OCI-LY1 (cell line): ENCODE results near the gene ANKFY1.

Experiments
- H2AFZ ChIP-seq: fragments of 200-600 bp; sonication (generic), shearing (Covaris generic); 2 replicates; pipeline ENCODE4 v1.6.0; 2014; ENCODE audit warnings: antibody characterized with exemption, mild to moderate bottlenecking, low read length
- H3F3A ChIP-seq: fragments of 200-600 bp; sonication (generic), shearing (Covaris generic); 2 replicates; pipeline ENCODE4 v1.6.0; 2014; ENCODE audit warnings: mild to moderate bottlenecking, antibody characterized with exemption, low read length, moderate library complexity; ENCODE audit not compliant: insufficient read depth
- H3K27ac ChIP-seq: fragments of 200-600 bp; sonication (generic); 2 replicates; pipeline ENCODE4 v1.5.1; 2014; ENCODE audit warnings: low read length, mixed run types, mild to moderate bottlenecking, low read depth; ENCODE audit not compliant: poor library complexity, severe bottlenecking
- H3K27me3 ChIP-seq: fragments of 200-600 bp; sonication (generic); 2 replicates; pipeline ENCODE4 v1.6.0; 2014; ENCODE audit warnings: antibody characterized with exemption, mild to moderate bottlenecking, low read length, moderate library complexity; ENCODE audit not compliant: insufficient read depth
- H3K36me3 ChIP-seq: fragments of 200-600 bp; sonication (generic); 2 replicates; pipeline ENCODE4 v1.6.1; 2014; ENCODE audit warnings: mild to moderate bottlenecking, antibody characterized with exemption, low read length, moderate library complexity, mixed read lengths; ENCODE audit not compliant: insufficient read depth
- H3K4me1 ChIP-seq: fragments of 200-600 bp; sonication (generic); 2 replicates; pipeline ENCODE4 v1.5.1; 2014; ENCODE audit warnings: mild to moderate bottlenecking, low read length, moderate library complexity; ENCODE audit not compliant: insufficient read depth, severe bottlenecking
- H3K4me2 ChIP-seq: fragments of 200-600 bp; sonication (generic), shearing (Covaris generic); 2 replicates; pipeline ENCODE4 v1.6.1; 2014; ENCODE audit warnings: low read length
- H3K4me3 ChIP-seq: fragments of 200-600 bp; sonication (generic); 2 replicates; pipeline ENCODE4 v1.5.1; 2014; ENCODE audit warnings: low read length, low read depth, mild to moderate bottlenecking, mixed read lengths; ENCODE audit not compliant: poor library complexity, severe bottlenecking
- H3K79me2 ChIP-seq: fragments of 200-600 bp; shearing (Covaris generic); 2 replicates; pipeline ENCODE4 v1.6.1; 2016; ENCODE audit warnings: mixed run types, low read length, mixed read lengths; ENCODE audit not compliant: insufficient read depth
- H3K9ac ChIP-seq: fragments of 200-600 bp; sonication (generic), shearing (Covaris generic); 2 replicates; pipeline ENCODE4 v1.6.1; 2014; ENCODE audit warnings: mild to moderate bottlenecking, low read length, mixed read lengths
- H3K9me2 ChIP-seq: fragments of 200-600 bp; sonication (generic), shearing (Covaris generic); 2 replicates; pipeline ENCODE4 v1.6.1; 2014; ENCODE audit warnings: low read depth, mild to moderate bottlenecking, low read length, mixed read lengths
- H3K9me3 ChIP-seq: fragments of 200-600 bp; shearing (Covaris generic); 2 replicates; pipeline ENCODE4 v1.6.1; 2014; ENCODE audit warnings: low read length, mixed read lengths
- H4K20me1 ChIP-seq: fragments of 200-600 bp; sonication (generic), shearing (Covaris generic); 2 replicates; pipeline ENCODE4 v1.6.0; 2016; ENCODE audit warnings: mild to moderate bottlenecking, low read length; ENCODE audit not compliant: insufficient read depth
- CTCF ChIP-seq: fragments of 200-600 bp; sonication (generic), shearing (Covaris generic); IDR thresholded peaks from 2 replicates; pipeline ENCODE4 v1.5.1; 2017; ENCODE audit warnings: mild to moderate bottlenecking, antibody characterized with exemption, low read length, moderate library complexity, mixed read lengths
- EZH2 ChIP-seq: fragments of 200-600 bp; sonication (generic), shearing (Covaris generic); IDR thresholded peaks from 2 replicates; pipeline ENCODE4 v1.8.0; 2017; ENCODE audit warnings: borderline replicate concordance, mixed run types, mild to moderate bottlenecking, antibody characterized with exemption, low read length, moderate library complexity, mixed read lengths

ANKFY1 gene

GRCh38 chr17:4148611-4149308 lies 115.0 kb downstream of the ANKFY1 start:
- Histone ChIP-seq H3K27ac (no peak overlapping the region), H3K9ac (no peak overlapping the region), H4K20me1 (no peaks in the 10 kb centered on the region), H2AFZ (no peak overlapping the region), H3K4me1 (peaks cover 7% of the 10 kb centered on the region), H3K9me3 (no peaks in the 10 kb centered on the region), H3F3A (no peaks in the 10 kb centered on the region), H3K36me3 (no peaks in the 10 kb centered on the region), H3K4me3 (no peak overlapping the region), H3K9me2 (no peaks in the 10 kb centered on the region), H3K79me2 (no peaks in the 10 kb centered on the region), H3K4me2 (no peak overlapping the region), H3K27me3 (no peaks in the 10 kb centered on the region)
- TF ChIP-seq EZH2 (no peak), CTCF (no peak)

- H3K27ac ChIP-seq: no peak overlapping the region
- no peak for TF ChIP-seq EZH2
- TF ChIP-seq CTCF: no peak
Observed at GRCh38 chr17:4147751-4148310, 115.9 kb downstream of the ANKFY1 start.

GRCh38 chr17:4146641-4147040 lies 117.1 kb downstream of the ANKFY1 start:
- TF ChIP-seq EZH2 (no peak), CTCF (no peak)
- H2AFZ ChIP-seq: no peak overlapping the region
- no peaks in the 10 kb centered on the region for H3K27me3 ChIP-seq

More at GRCh38 chr17:4147751-4148310, 115.9 kb downstream of the ANKFY1 start:
- Histone ChIP-seq H4K20me1 (no peaks in the 10 kb centered on the region), H3K4me1 (peaks cover 7% of the 10 kb centered on the region), H3K4me3 (no peak overlapping the region), H2AFZ (no peak overlapping the region), H3K9me2 (no peaks in the 10 kb centered on the region), H3K79me2 (no peaks in the 10 kb centered on the region), H3K27me3 (no peaks in the 10 kb centered on the region), H3K4me2 (no peak overlapping the region), H3K9ac (no peak overlapping the region), H3F3A (no peaks in the 10 kb centered on the region), H3K9me3 (no peaks in the 10 kb centered on the region), H3K36me3 (no peaks in the 10 kb centered on the region)

More at GRCh38 chr17:4146641-4147040, 117.1 kb downstream of the ANKFY1 start:
- peaks cover 8% of the 10 kb centered on the region for H3K79me2 ChIP-seq
- no peak overlapping the region for H3K9ac ChIP-seq
- no peak overlapping the region for H3K27ac ChIP-seq
- no peaks in the 10 kb centered on the region for H3K9me3 ChIP-seq
- H3K36me3 ChIP-seq: no peaks in the 10 kb centered on the region
- no peak overlapping the region for H3K4me3 ChIP-seq
- H3F3A ChIP-seq: no peaks in the 10 kb centered on the region
- peaks cover 13% of the 10 kb centered on the region for H3K4me1 ChIP-seq
- H3K9me2 ChIP-seq: no peaks in the 10 kb centered on the region
- no peaks in the 10 kb centered on the region for H4K20me1 ChIP-seq
- H3K4me2 ChIP-seq: no peak overlapping the region
